ENCODE results near the gene MYBPC1. TPM values are rescaled to one million over a fixed set of nuclear protein-coding genes. Genes with fewer than 3 reads are reported as not detected.

Gene MYBPC1
- total and polyA plus RNA-seq, 2 of the 13 experiments (the other 11 are each of a cell fraction or from before 2014, with no cell fraction given): 0.31 to 0.53 TPM

GRCh38 chr12:101697197-101697929 is 102.6 kb downstream of the MYBPC1 start, which contains the start of gene CHPT1 (continued):
- TF ChIP-seq ZNF274 (CRISPR knock-in tag; IDR thresholded peaks at IDR 0.05): 0 out of 2 replicates have a peak, but pooled peaks have one; percentile 42
- TF ChIP-seq GFI1 (CRISPR knock-in tag; IDR thresholded peaks at IDR 0.05; ENCODE audit: borderline replicate concordance): peak; percentile 52; the same call in 1 of the 2 replicates
- TF ChIP-seq, protein P1, sequence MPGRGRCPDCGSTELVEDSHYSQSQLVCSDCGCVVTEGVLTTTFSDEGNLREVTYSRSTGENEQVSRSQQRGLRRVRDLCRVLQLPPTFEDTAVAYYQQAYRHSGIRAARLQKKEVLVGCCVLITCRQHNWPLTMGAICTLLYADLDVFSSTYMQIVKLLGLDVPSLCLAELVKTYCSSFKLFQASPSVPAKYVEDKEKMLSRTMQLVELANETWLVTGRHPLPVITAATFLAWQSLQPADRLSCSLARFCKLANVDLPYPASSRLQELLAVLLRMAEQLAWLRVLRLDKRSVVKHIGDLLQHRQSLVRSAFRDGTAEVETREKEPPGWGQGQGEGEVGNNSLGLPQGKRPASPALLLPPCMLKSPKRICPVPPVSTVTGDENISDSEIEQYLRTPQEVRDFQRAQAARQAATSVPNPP (CRISPR knock-in tag; IDR thresholded peaks at IDR 0.05): no peak
- no peak for TF ChIP-seq ISX (CRISPR knock-in tag; conservative IDR thresholded peaks at IDR 0.05)
- no peak for TF ChIP-seq ARNT2 (CRISPR knock-in tag; IDR thresholded peaks at IDR 0.05; ENCODE audit: low read depth)
- TF ChIP-seq SCMH1 (CRISPR knock-in tag; IDR thresholded peaks at IDR 0.05; ENCODE audit: borderline replicate concordance): no peak
- TF ChIP-seq ZSCAN29 (CRISPR knock-in tag; conservative IDR thresholded peaks at IDR 0.05): no peak
- TF ChIP-seq CENPBD1 (CRISPR knock-in tag; IDR thresholded peaks at IDR 0.05; ENCODE audit: borderline replicate concordance, low read depth): no peak
- no peak for TF ChIP-seq TCF12 (IDR thresholded peaks at IDR 0.05)
- TF ChIP-seq TCF12 (CRISPR knock-in tag; IDR thresholded peaks at IDR 0.05): no peak
- TF ChIP-seq BRD4 (CRISPR knock-in tag; IDR thresholded peaks at IDR 0.05): peak; percentile 27; the same call in 1 of the 2 replicates
- no peak for TF ChIP-seq HNF4G (IDR thresholded peaks at IDR 0.05; ENCODE audit: borderline replicate concordance, low read depth, low read length)
- TF ChIP-seq HNF4G (CRISPR knock-in tag; IDR thresholded peaks at IDR 0.05; ENCODE audit: borderline replicate concordance, low read depth): no peak; the same call in 1 of the 2 replicates
- no peak for TF ChIP-seq ZNF790 (CRISPR knock-in tag; IDR thresholded peaks at IDR 0.05; ENCODE audit: borderline replicate concordance)
- no peak; the same call in 1 of the 2 replicates for TF ChIP-seq SRY (CRISPR knock-in tag; IDR thresholded peaks at IDR 0.05)
- TF ChIP-seq NBN (conservative IDR thresholded peaks at IDR 0.05): no peak
- TF ChIP-seq, protein P2, sequence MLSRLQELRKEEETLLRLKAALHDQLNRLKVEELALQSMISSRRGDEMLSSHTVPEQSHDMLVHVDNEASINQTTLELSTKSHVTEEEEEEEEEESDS (CRISPR knock-in tag; IDR thresholded peaks at IDR 0.05; ENCODE audit: borderline replicate concordance): no peak
- no peak for TF ChIP-seq MAFG (CRISPR knock-in tag; IDR thresholded peaks at IDR 0.05)
- no peak for TF ChIP-seq NFRKB (IDR thresholded peaks at IDR 0.05)
- no peak for TF ChIP-seq PBX2 (CRISPR knock-in tag; IDR thresholded peaks at IDR 0.05)
- no peak for TF ChIP-seq FOXJ3 (CRISPR knock-in tag; IDR thresholded peaks at IDR 0.05; ENCODE audit: borderline replicate concordance)
- no peak for TF ChIP-seq KLF13 (CRISPR knock-in tag; IDR thresholded peaks at IDR 0.05)
- no peak for TF ChIP-seq ZSCAN30 (CRISPR knock-in tag; IDR thresholded peaks at IDR 0.05)
- no peak for TF ChIP-seq CTCF (CRISPR knock-in tag; IDR thresholded peaks at IDR 0.05)
- no peak for TF ChIP-seq ZNF569 (CRISPR knock-in tag; IDR thresholded peaks at IDR 0.05; ENCODE audit: borderline replicate concordance)
- TF ChIP-seq CREBL2 (CRISPR knock-in tag; IDR thresholded peaks at IDR 0.05; ENCODE audit: borderline replicate concordance): no peak
- no peak; the same call in 1 of the 2 replicates for TF ChIP-seq ZMYM3 (CRISPR knock-in tag; IDR thresholded peaks at IDR 0.05)
